ENCODE results near the gene MTMR1.

The MTMR1 gene

DNA sequence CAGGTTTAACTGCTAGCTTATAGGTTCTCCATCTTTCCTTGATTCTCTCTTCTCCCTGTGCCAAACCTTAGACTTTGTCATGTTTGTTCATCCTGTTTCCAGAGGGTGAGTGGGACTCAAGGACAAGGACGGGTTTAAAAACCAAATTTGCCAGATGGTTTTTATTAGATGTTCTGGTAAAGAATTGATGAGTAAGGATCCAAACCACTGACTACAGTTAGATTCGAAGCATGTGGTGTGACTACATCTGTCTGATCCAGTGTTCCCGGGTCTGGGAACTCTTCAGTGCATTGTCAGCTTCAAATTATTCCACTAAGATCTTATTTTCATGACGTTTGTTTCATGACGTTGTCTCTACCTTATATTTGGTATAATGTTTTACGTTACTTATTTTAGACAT lies 37.5 kb downstream of the MTMR1 start:
- DNase-seq (ENCODE audit: extremely low read depth, low read depth), result peak; percentile 22
- TF ChIP-seq, protein P1, sequence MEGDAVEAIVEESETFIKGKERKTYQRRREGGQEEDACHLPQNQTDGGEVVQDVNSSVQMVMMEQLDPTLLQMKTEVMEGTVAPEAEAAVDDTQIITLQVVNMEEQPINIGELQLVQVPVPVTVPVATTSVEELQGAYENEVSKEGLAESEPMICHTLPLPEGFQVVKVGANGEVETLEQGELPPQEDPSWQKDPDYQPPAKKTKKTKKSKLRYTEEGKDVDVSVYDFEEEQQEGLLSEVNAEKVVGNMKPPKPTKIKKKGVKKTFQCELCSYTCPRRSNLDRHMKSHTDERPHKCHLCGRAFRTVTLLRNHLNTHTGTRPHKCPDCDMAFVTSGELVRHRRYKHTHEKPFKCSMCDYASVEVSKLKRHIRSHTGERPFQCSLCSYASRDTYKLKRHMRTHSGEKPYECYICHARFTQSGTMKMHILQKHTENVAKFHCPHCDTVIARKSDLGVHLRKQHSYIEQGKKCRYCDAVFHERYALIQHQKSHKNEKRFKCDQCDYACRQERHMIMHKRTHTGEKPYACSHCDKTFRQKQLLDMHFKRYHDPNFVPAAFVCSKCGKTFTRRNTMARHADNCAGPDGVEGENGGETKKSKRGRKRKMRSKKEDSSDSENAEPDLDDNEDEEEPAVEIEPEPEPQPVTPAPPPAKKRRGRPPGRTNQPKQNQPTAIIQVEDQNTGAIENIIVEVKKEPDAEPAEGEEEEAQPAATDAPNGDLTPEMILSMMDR (IDR thresholded peaks at IDR 0.05; ENCODE audit: low read depth, low read length, missing control alignments), result no peak

DNA sequence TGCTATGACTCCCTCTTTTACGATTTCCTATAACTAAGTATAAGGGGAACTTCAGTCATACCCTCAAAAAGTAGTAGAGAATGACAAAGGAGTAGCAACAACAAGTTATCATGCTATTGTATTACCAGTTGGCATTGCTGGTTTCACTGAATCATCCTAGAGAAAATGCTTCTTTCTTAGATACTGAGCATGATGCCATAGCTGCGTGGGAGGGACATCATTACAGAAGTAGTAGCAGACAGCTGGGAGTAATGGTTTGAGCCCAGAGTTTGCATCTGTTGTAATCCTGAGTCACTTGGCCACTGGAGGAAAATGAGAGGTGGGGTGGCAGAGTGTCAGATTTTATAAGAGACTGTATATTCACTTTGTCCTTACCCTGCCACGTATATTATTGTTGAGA lies 38.6 kb downstream of the MTMR1 start:
- no peak overlapping the region for H3K4me3 ChIP-seq (replicated peaks; ENCODE audit: low read depth, low read length)
- peak; percentile 64 for DNase-seq (ENCODE audit: extremely low read depth, low read depth)
- TF ChIP-seq, protein P1 (IDR thresholded peaks at IDR 0.05; ENCODE audit: low read depth, low read length, missing control alignments), result no peak

More for the DNA sequence above, 37.5 kb downstream of the MTMR1 start:
- H3K4me3 ChIP-seq (replicated peaks; ENCODE audit: low read depth, low read length), result no peak overlapping the region

- H3K4me3 ChIP-seq (replicated peaks; ENCODE audit: low read depth, low read length), result no peak overlapping the region
- no peak for DNase-seq (ENCODE audit: extremely low read depth, low read depth)
- TF ChIP-seq, protein P1 (IDR thresholded peaks at IDR 0.05; ENCODE audit: low read depth, low read length, missing control alignments), result no peak
Measured at GRCh38 chrX:150736475-150736874, 43.3 kb downstream of the MTMR1 start.

- TF ChIP-seq, protein P1 (IDR thresholded peaks at IDR 0.05; ENCODE audit: low read depth, low read length, missing control alignments), result no peak
- DNase-seq (ENCODE audit: extremely low read depth, low read depth), result no peak
- H3K4me3 ChIP-seq (replicated peaks; ENCODE audit: low read depth, low read length), result no peak overlapping the region
Measured at GRCh38 chrX:150752124-150752523, 58.9 kb downstream of the MTMR1 start.

DNA sequence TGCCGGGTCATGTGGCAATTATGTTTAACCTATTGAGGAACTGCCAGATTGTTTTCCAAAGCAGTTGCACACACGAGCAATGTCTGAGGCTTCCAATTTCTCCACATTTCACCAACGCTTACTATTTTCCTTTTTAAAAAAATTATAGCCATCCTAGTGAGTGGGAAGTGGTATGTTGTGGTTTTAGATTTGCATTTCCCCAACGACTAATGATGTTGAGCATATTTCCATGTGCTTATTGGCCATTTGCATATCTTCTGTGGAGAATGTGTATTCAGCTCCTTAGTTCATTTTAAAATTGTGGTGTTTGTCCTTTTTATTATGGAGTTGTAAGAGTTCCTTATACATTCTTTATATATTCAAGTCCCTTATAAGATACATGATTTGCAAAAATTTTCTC lies 60.2 kb downstream of the MTMR1 start:
- no peak for DNase-seq (ENCODE audit: extremely low read depth, low read depth)
- H3K4me3 ChIP-seq (replicated peaks; ENCODE audit: low read depth, low read length), result no peak overlapping the region
- TF ChIP-seq, protein P1 (IDR thresholded peaks at IDR 0.05; ENCODE audit: low read depth, low read length, missing control alignments), result no peak

DNA sequence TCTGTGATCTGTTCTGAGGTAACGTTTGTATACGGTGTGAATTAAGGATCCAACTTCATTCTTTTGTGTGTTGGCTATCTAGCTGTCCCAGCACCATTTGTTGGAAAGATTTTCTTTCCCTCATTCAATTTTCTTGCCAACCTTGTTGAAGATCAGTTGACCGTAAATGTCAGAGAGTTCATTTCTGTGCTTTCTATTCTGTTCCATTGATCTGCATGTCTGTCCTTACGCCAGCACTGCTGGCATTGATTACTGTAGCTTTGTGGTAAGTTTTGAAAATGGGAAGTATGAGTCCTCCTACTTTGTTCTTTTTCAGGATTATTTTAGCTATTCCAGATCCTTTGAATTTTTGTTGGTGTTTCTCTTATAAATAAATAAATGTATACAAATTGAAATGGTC lies 60.8 kb downstream of the MTMR1 start:
- TF ChIP-seq, protein P1 (IDR thresholded peaks at IDR 0.05; ENCODE audit: low read depth, low read length, missing control alignments), result no peak

DNA sequence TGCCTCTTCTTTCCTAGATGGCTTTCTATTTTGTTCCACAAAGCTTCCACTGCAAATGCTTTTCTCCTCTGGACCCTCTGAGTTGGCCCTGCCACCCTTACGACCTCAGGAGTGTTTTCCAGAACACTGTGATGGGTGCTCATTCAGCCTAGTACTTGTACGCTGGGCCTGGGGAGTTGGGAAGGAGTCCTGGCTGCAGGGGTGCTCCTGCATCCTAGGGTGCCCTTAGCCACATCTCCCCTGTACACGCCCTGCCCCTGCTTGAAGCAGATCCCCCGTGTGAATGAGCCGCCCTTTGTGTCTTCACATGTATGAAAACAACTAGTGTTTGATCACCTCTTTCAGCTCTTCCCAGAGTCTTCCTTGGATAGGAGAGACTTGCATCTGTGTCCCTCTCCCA lies 64.2 kb downstream of the MTMR1 start:
- DNase-seq (ENCODE audit: extremely low read depth, low read depth), result no peak
- TF ChIP-seq, protein P1 (IDR thresholded peaks at IDR 0.05; ENCODE audit: low read depth, low read length, missing control alignments), result no peak
- H3K4me3 ChIP-seq (replicated peaks; ENCODE audit: low read depth, low read length), result no peak overlapping the region

More for the DNA sequence above, 60.8 kb downstream of the MTMR1 start:
- no peak for DNase-seq (ENCODE audit: extremely low read depth, low read depth)
- no peak overlapping the region for H3K4me3 ChIP-seq (replicated peaks; ENCODE audit: low read depth, low read length)

All from HFF-Myc (cell line).